ENCODE results near the gene RNF181.
"Not testable (repeated sequence)": the region's sequence is repeated elsewhere in the genome, so short reads cannot be mapped to it uniquely, and the experiment has no call there.

RNF181 gene

DNA sequence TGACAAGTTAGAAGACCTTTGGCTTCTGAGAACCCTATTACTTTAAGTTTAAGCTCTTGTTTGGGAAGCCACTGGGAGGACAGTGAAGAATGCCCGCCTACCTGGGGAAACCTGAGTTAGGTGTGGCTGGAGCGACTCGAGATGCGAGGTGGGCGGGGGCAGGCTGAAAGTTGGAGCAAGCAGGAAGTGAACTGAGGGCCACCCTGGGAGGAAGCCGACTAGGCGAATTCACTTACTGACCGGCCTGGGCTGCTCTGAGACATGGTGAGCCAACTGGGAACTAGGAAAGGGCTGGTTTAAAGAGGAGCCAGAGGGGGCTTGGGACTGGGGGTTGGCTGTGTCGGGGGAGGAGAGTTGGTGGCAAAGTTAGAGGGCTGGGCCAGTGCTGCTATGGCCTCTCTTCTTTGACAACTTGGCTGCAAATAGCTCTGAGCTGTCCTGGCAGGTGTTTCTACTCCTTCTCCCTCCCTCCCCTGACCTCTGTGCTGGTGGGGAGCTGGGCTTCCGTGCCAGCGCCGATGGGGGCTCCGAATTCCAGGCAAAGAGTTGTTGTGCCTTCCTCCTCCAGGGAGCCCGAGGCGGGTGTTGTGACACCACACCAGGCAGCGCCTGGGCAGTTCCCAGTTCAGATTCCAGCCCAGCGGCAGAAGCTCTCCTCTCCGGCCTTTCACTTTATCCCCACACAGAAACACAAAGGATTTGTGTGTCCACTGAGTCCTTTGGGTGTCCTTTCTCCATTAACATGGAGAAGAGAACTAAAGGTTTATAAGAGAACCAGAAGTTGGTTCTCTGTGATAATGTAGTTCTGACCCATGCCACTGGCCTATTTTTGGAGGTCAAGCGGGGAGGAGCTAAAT lies 17.9 kb upstream of the RNF181 start, which contains the start of gene VAMP8:
Gene VAMP8 (plus strand): TSS at position 201 of the 857 bp plus-strand sequence. CDS start 61 bp downstream, at position 262.
- DNase-seq, result peak; percentile 55 to 72 (median 60)

DNA sequence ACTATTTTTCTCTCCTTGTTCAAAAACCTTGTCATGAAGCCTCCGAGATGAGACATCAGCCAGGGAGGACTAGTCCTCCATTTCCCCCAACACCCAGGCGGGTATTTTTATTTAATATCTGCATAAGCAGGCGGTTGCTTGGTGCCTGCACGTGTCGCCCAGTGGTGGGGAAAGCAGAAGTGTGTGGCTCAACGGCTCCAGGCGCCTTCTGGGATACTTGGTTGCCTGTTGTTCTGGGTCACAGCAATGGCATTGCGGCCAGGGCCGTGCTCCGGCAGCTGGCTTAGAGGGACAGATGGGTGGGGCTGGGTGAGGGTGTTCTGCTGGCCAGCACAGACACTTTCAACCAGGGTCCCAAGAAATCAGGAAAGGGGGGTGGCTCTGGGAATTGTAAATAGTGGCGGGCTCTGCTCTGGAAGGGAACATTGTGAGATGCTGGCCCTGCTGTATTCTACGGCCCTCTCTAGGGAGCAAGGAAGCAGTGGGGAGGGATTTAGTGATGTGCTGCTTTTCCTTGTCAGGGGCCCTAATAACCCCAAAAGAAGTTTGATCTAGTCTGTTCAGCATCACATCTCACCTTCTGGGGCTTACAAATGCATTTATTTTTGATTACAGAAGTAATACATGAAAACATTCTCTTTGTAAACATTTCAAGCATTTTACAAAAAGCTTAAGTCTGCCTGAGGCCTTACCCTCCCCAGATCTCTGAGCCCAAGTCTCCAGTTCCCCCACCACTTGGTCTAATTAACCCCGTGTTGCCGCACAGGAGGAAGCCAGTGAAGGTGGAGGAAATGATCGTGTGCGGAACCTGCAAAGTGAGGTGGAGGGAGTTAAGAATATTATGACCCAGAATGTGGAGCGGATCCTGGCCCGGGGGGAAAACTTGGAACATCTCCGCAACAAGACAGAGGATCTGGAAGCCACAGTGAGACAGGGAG lies 17.0 kb upstream of the RNF181 start:
- DNase-seq, result peak; percentile 73 to 82 (median 81)

DNA sequence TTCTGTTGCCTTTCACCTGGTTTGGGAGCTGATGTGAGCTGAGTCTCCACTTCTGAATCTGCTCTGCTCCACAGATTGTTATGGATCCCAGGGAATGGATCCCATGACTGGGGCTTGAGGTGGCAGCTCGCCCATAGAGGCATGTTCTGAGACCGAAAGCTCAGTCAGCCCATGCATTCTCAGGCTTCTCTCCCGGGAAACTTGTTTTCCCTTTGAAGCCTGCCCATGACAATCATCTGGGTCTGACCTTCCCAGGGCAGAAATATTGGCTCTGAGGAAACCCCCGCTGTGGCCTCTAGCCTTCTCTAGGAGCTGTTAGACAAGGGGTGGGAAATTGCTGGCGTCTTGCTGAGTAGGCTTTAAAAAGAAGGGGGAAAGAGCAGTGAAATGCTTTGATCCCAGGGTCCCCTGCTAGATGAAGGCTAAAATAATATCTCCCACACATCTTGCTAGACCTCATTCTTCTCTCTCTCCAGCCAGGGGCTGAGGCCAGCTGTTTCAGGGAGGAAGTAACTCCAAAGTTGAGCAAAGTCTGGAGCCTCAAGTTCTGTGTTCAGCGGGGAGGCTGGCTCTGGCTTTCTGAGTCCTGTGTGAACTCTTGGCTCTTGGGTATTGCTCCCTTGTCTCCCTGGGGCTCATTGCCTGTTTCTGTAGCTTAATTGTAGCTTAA lies 16.1 kb upstream of the RNF181 start:
- peak; percentile 70 to 72 (median 71) for DNase-seq

DNA sequence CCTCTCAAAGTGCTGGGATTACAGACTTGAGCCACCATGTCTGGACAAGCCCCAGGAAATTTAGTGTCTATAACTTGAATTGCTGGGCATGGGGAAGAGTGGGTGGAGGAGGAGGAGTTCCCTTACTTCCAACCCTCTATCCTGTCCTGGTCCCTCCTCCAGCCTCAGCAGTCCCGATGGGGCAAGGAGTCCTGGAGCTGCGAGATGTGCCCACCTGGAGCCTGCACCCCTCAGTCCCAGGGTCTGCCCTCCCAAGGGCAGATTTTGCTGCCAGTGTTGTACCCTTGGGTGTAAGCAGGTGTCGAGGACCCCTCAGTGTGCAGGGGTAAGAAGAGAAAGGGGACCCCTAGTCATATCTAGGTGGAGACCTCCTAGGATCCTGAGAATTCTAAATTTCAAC lies 15.3 kb upstream of the RNF181 start:
- no peak for DNase-seq

DNA sequence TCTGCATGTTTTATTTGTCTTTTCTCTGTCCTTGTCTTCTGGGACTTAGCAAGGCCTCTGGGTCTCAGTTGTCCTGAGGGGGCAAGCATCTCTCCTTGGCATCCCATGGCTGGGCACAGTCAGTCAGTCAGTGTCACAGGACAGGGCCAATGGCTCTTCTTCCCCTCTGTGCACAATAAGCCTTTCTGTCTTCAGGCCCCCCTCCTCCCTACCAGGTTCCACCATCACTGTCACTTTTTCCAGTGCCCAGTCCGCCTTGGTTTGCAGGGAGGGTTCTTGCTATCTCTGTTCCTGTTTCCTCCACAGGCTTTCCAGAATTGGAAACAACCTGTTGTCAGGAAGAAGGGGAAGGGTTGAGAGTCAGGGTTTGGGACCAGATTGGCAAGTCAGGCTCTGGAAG lies 13.1 kb upstream of the RNF181 start:
- DNase-seq, result peak in 1 of 3 donors; percentile 45

DNA sequence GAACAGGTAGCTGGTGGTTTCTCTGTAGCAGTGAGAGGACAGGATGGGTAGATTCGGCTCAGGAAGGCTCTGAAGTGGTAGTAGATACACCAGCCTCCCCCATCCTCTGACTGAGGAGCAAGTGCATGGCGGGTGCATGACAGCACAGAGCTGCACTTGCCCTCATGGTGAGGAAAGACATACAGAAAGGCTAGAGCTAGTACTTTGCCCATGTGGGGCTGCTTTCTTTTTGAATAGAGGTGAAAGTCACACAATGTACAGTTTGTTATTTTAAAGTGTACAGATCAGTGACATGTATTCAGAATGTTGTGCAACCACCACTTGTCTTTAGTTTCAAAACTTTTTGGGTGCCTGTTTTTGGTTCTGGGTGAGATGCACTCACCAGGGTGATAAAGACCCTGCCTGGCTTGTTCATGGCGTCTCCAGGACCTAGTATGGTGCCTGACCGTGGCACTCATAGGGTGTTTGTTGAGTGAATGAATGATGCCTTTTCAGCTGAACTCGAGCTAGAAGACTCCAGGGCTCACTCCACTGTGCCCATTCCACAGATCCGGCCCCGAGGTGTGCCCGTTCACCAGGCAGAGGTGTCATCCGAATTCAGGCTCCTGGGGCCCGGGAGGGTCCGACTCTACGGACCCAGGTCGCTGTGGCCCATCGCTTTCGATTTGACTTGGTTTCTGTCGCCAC lies 11.7 kb upstream of the RNF181 start:
- DNase-seq, result no peak

DNA sequence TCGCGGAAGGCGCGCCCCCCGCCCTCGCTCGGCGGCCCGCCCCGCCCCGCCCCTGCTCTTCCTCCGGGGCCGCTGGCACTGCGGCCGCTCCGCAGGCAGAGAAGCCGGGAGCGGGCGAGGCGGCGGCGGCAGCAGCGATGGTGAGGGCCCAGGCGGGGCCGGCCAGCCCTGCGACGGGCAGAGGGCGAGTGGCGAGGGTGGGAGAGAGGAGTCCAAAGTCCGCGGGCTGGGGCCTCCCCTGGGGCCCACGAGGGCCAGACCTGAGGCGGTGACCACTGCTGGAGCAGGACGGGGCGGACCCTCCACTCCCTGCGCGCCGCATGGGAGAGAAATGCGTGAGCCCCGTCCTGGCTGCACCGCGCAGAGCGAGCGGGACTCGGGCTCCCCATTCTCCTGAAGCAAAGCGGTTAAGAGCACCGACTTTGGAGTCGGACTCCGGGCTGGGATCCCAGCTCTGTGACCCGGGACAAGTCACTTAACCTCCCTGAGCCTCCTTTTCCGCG lies 11.1 kb upstream of the RNF181 start, which contains the start of gene VAMP5:
Gene VAMP5 (plus strand): TSS at position 78 of the 503 bp plus-strand sequence. CDS start 60 bp downstream, at position 138.
- DNase-seq, result peak in 2 of 3 donors; percentile 45 to 63

DNA sequence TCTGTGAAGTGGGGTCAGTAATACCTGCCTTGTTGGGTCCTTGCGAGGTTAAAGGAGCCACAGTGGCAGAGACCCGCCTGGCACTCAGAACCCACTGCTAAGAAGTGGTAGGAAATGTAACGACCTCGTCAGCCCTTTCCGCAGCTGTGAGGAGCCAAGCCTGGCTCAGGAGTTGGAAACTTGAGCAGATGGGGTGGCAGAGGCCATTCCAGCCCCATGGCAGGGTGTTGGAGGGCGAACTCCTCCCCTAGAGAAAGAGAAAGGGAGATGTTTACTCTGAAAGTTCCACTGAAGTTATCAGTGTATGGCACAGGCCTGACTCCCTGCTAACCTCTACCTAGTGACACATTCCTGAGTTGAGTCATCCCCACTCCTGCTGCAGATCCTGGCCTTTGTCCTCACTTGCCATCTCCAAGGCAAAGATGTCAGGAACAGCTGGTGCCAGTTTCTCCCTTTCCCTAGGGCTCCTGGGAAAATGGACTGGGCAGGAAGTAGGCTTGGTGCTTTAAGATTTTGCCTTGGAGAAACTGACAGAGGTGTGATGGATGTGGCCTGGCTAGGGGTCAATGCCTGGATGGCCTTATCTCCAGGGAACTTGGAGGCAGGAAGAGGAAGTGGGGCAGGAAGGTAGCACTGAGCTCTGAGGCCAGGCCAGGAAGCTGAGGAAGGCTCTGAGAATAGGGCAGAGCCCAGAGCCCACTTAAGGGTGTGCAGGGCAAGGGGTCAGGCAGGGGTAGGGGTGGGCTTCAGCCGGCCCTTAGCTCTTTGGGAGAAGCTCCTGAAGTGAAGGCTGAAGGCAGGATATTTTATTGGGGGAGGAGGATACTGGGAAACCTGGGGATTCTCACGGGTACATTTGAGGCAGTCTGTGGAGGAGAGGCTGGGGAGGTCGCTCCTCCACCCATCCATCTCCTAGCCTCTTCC lies 10.4 kb upstream of the RNF181 start:
- peak in 1 of 3 donors; percentile 54 for DNase-seq

DNA sequence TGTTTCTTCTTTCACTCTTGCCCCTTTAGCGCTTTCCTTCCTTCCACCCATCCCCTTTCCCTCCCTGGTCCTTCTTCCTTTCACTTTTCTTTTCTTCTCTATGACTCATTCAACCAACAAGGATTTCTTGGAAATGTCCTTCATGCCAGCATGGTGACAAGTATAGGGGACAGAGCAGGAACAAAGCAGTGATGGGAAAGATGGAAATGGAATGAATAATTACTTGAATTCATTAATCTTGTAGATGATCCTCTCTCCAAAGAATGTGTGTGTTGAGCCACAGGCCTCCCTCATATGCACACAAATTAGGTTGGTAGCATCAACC lies 9.8 kb upstream of the RNF181 start:
- peak; percentile 55 to 86 (median 59) for DNase-seq

DNA sequence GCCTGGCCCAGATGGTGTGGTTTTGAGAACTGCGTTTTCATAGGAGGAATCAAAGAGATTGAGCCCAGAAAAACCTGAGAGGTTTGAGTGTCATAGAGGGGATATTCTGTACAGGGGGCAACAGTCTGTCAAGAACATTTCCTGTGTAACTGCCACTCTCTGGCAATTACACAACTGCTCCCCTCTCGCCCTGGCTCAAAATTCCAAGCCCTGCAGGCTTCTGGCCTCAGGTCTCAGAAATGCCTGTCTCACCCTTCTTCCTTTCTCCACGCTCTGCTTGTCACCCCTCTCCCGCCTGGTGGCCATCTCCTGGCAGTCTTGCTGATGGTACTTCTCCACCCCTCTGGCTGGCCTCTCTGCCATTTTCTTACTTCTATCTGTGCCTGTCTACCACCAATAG lies 7.3 kb upstream of the RNF181 start:
- DNase-seq, result peak in 1 of 3 donors; percentile 35

DNA sequence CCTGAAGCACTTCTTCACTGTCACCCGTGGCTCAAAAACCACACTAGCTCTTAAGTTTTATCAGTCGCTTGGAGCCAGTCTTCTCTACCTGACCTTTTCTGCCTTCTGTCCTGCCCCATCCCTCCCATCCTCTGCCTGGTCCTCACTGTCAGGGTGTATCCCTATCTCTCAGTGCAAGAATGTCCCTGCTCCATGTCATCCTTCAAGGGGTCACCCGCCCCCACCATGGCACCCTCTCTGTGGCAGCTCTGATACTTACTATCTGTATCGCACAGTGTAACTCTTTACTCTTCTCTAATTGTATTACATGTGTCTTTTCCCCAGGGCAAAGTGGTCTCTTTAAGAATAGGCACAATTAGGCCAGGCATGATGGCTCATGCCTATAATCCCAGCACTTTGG lies 6.9 kb upstream of the RNF181 start:
- no peak for DNase-seq

DNA sequence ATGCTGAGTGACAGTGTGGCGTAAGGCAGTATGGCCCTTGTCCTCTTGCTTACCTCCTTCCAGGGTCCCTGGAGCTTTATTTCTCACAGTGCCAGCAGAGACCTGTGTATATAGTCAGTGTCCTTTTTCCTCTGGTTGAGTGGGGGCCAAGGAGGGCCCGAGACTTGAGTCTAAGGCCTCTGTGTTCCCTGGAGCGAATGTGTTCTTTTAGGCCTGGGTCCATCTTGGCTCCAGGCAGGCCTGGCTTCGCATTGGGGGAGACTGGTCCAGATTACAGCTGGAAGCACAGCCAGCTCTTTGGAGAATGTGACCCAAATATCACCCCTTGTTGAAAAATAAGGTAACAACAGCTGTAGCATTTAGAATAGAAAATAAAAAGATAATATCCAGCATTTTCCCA lies 6.4 kb upstream of the RNF181 start:
- DNase-seq, result no peak

DNA sequence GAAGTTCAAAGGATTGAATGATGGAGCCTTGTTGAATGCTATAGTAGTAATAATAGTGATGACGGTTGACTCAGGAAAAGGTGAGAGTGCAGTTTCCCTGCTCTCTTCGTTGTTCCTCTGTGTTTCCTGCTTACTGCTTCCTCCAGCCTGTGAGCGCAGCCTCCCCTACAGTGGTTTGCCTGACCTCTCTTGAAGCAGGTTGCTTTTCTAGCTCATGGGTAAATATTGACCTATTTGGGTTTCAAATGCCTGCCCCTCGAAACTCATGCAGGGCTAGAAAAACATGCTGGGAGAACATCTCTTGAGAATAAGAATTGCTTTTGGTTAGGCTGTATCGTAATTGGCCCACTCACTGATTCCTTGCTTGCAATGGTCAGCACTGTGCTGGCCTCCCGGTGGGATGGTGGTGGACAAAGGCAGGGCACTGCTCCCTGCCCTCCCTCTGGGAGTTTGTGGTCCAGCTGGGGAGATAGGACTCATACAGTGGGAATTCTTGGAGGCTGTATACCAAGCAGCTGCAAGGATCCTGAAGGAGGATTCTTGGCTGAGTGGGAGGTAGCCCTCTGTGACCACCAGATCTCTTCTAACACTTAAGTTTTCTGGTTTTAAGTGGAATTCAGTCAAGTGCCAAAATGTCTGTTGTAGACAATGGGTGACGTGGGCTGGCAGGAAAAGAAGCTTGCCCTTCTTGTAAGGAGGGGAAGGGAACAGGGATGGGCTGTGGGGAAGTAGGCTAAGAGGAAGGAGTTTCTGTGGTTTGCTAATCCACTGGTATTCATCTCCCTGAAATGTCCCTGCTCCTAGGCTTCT lies 5.4 kb upstream of the RNF181 start:
- DNase-seq, result peak; percentile 83 to 87 (median 83)

DNA sequence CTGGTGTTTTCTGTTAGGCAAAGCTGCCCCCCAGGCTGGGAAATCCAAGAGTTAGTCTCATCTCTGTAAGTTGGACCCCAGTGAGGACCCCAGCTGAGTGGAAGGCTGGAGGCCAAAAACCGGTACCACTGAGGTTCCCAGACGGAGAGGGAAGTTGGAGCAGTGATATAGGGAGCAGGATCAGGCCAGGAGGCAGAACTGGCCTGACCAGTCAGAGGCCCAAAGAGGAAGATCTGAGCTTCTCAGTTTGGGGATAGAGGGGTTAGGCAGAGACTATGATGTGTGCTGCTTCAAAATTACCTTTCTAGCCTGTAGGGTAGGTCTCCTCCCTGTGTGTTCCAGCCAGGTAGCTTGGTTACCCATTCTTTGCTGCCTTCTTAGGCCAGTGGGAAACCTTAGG lies 4.6 kb upstream of the RNF181 start:
- DNase-seq, result no peak

DNA sequence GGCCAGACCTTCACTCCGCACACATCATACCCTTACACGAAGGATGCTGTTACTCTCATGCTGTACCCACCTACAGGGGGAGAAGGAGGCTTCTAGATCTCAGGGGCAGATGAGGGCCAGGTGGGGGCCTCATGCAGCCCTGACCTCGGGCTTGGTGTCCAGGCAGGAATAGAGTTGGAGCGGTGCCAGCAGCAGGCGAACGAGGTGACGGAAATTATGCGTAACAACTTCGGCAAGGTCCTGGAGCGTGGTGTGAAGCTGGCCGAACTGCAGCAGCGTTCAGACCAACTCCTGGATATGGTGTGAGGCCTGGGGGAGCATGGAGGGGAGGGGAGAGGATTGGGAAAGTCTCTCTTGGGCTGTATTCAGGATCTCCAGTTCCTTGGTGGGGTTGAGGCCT lies 4.0 kb upstream of the RNF181 start:
- DNase-seq, result no peak

DNA sequence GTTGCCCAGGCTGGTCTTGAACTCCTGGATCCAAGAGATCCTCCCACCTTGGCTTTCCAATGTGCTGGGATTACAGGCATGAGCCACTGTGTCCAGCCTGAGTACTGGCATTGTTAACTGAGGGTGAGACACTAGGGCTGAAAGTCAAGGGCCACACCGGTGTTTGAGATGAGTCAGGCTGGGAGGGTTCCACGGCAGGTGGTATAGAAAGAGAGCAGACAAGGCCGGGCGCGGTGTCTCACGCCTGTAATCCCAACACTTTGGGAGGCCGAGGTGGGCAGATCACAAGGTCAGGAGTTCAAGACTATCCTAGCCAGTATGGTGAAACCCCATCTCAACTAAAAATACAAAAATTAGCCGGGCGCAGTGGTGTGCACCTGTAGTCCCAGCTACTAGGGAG lies 3.2 kb upstream of the RNF181 start:
- not testable (repeated sequence) for DNase-seq

DNA sequence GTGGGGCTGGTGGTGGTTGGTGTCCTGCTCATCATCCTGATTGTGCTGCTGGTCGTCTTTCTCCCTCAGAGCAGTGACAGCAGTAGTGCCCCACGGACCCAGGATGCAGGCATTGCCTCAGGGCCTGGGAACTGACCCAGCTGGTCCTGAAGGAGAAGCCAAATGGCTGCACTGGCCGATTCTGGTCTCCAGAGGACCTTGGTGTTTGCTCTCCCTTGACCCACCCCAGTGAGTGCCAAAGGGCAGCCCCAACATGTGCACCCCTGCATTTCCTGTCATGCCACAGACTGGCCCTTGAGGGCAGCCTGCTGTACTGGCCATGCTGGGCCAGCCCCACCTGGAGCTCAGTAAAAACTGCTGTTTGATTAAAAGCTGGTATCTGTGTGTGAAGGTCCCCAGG lies 2.5 kb upstream of the RNF181 start:
- no peak for DNase-seq

DNA sequence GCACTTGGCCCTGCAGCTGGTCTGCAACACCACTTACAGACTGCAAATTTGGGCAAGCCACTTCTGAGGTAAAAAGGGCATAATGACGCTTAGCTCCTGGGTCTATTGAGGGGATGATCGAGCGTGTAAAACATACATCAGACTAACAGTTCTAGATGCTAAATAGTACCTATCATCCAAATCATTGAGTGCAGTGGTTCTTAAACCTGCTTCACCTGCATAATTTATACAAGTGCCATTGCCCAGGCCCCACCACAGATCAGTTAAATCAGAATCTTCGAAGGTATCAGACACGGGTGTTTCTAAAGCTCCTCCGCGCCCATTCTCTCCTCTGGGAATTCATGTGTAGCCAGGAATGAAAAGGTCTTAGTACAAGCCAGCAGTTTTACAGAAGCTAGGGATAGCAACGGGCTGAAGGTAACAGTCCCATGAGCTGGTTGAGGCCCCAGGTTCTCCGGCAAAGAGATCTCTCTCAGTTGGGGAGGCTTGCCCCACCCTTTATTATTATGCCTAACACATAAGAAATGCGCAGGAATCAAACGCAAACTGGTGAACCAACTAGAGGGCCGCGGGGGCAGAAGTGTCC lies 737 bp upstream of the RNF181 start:
- no peak for DNase-seq

DNA sequence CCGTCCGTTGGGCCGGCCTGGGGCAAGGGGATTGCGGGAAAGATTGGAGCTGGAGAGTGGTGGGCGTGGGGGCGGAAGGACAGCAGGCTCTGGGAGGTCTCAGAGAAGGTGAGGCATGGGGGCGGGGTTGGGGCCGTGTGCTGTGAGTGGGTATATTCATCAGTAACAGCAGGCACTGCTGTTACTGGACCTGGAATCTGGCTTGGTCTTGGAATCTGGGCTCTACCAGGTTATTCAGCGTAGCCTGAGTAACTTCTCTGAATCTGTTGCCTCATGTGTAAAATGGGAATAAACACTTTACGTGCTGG lies 435 bp downstream of the RNF181 start:
- no peak for DNase-seq

Data from suppressor macrophage treated with lipopolysaccharide for 1 hour (primary cell).